GM10266 (cell line): ENCODE results near the gene PCBP3.

Experiments used
- DNase-seq: peaks from one replicate; pipeline ENCODE4 v3.0.0; 2012; ENCODE audit errors: extremely low spot score
- TF ChIP-seq, protein P1 (sequence below): IDR thresholded peaks from 2 replicates; pipeline ENCODE4 v1.5.1; 2012; ENCODE audit warnings: mild to moderate bottlenecking, low read depth; ENCODE audit not compliant: control insufficient read depth, insufficient read depth; ENCODE audit errors: missing control alignments

Gene PCBP3

DNA sequence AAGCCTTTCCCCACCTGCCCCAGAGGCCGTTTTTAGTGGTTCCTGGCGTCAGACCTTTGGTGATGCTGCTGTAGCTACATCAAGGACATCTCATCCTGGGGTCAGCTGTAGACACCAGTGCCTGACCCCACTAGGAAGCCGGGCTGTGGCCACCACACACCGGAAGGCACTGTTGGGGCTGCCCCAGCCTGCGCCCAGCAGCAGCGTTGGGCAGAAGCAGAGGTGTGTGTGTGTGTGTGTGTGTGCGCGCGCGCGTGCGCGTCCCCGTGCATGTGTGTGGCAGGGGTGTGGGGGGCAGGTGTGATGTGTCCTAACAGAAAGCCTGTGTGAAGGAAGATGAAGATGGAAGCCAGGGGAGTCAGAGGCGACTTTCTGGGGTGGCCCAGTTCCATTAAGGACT is 276.1 kb downstream of the PCBP3 start:
- TF ChIP-seq, protein P1, sequence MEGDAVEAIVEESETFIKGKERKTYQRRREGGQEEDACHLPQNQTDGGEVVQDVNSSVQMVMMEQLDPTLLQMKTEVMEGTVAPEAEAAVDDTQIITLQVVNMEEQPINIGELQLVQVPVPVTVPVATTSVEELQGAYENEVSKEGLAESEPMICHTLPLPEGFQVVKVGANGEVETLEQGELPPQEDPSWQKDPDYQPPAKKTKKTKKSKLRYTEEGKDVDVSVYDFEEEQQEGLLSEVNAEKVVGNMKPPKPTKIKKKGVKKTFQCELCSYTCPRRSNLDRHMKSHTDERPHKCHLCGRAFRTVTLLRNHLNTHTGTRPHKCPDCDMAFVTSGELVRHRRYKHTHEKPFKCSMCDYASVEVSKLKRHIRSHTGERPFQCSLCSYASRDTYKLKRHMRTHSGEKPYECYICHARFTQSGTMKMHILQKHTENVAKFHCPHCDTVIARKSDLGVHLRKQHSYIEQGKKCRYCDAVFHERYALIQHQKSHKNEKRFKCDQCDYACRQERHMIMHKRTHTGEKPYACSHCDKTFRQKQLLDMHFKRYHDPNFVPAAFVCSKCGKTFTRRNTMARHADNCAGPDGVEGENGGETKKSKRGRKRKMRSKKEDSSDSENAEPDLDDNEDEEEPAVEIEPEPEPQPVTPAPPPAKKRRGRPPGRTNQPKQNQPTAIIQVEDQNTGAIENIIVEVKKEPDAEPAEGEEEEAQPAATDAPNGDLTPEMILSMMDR = no peak
- DNase-seq = no peak

DNA sequence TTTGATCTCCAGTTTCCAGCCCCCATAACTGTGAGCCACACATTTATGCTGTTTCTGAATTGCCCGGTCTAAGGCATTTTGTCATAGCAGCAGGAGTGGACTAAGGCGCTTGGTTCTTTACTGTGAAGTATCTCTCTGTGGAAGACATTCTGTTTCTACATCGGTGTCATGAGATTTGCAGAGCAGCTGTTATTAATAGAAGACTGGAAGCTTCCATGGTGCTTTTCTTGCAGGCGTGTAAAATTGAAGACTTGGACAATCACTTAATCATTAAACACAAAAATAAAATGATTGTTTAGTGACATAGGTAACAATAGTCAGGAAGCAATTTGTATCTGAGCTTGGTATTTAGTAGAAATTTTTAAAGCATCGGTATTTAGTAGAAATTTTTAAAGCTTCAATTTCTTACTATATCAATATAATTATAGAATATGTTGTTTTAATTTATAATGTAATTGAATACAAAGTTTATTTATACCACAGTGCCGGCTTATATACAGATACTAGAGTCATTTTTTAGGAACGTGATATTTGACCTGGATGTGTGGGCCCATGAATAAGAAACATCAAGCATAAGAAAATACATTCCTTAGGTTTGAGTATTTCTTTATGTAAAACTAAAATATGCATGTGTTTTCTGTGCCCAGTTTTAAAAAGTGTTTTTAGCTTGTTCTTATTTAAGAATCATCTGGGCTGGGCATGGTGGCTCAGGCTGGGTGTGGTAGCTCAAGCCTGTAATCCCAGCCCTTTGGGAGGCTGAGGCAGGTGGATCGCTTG is 277.5 kb downstream of the PCBP3 start:
- no peak for DNase-seq
- TF ChIP-seq, protein P1 = no peak

DNA sequence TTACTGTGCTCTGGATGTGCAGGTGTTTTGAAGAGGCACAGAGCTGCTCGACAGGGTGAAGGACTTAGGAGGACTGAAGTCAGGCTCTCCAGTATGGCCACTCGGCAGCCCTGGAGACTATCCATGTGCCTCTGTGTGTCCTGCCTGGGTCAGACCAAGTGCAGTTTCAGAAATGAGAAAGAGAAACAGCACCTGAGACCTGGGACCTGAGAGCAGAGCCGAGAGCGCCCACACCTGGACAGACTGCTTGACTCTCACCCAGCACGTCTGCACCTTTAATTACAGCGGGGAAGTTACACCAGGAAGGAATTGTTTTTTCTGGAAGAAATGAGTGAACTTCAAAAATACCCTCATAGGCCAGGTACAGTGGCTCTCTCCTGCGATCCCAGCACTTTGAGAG is 278.4 kb downstream of the PCBP3 start:
- TF ChIP-seq, protein P1 = no peak
- no peak for DNase-seq

DNA sequence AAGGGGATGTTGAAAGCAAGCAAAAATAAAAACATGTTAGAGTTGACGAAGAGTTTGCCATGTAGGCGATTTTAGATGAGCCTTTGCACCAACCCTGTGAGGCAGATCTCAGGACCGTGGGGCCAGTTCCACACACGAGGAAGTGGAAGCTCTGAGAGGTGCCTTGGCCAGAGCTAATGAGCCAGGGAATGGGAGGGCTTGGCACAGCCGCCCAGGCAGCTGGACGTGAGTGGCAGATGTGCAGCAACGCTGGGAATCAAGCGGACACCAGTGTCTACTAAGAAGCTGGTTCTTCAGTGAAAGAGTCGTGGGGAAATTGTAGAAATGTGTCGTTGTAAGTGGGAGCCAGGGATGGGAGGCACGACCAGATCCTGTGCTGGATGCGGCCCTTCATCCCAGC is 279.1 kb downstream of the PCBP3 start:
- no peak for DNase-seq
- TF ChIP-seq, protein P1 = no peak

DNA sequence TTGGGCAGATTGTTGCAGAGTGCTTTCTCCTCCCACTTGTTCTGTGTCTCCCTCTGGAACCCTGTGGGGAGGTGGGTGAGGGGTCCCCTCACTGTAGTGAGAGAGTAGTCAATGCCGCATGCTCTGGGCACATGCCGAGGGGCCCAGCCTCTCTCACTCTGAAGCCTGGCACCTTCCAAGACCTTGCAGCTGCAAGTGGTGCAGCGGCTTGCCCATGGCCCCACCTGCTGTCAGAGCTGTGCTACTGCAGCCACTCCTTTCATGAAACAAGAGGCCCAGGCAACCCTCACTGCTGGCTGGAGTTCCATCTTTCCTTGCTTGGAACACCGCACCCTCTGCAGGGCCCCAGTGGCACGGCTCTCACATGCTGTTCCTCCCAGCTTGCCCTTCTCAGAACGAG is 279.6 kb downstream of the PCBP3 start:
- TF ChIP-seq, protein P1 = no peak
- DNase-seq = no peak

DNA sequence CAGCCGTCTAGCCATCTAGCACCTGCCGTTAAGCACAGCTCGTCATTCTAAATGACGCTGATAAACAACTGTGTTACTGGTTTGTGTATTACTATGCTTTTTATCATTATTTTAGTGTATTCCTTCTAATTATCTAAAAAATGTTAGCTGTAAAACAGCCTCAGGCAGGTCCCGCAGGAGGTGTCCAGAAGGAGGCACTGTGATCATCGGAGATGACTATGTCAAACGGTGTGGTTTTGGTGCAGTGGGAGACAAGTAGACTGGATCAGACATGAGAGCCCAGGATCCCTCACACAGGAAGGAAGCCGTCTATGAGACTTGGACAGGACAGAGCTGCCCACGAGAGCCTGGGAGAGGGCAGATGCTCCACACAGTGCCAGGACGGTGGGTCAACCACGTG is 282.8 kb downstream of the PCBP3 start:
- TF ChIP-seq, protein P1 = no peak
- no peak for DNase-seq

DNA sequence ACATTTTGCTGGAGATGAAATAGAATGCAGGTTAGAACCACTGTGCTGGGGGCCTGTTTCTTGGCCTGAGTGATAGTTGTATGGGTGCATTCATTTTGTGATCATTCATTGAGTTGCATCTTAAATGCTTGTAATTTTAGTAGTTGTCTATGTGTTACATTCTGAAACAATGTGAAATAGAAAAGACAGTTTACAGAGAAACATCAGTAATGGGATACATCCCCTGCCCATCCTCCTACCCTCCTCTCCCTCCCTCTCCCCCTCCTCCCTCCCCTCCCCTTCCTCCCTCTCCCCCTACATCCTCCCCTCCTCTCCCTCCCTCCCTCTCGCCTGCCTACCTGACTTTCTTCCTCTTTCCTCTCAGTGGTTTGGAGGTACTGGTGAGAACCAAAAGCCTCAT is 283.5 kb downstream of the PCBP3 start:
- TF ChIP-seq, protein P1 = no peak
- no peak for DNase-seq
